Measurements from ENCODE around the gene L3MBTL2. TPM values are rescaled to one million over a fixed set of nuclear protein-coding genes. Genes with fewer than 3 reads are reported as not detected.
"Not testable (repeated sequence)": the region's sequence is repeated elsewhere in the genome, so short reads cannot be mapped to it uniquely, and the experiment has no call there.

The L3MBTL2 gene
- total and polyA plus RNA-seq, 2 experiments from 2014 or later = 12.1 to 20.1 TPM

DNA sequence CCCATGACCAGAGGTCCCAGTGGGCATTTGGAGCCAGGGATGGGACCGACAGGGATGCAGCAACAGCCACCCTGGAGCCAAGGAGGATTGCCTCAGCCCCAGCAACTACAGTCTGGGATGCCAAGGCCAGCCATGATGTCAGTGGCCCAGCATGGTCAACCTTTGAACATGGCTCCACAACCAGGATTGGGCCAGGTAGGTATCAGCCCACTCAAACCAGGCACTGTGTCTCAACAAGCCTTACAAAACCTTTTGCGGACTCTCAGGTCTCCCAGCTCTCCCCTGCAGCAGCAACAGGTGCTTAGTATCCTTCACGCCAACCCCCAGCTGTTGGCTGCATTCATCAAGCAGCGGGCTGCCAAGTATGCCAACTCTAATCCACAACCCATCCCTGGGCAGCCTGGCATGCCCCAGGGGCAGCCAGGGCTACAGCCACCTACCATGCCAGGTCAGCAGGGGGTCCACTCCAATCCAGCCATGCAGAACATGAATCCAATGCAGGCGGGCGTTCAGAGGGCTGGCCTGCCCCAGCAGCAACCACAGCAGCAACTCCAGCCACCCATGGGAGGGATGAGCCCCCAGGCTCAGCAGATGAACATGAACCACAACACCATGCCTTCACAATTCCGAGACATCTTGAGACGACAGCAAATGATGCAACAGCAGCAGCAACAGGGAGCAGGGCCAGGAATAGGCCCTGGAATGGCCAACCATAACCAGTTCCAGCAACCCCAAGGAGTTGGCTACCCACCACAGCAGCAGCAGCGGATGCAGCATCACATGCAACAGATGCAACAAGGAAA is 27.3 kb upstream of the L3MBTL2 start:
- no peak overlapping the region for H3K4me2 ChIP-seq
- WGBS (ENCODE audit: low lambda C conversion rate, missing lambda C conversion rate) = 95% methylated on average over 9 of the region's 9 CpGs
- peaks cover 7% of the 10 kb centered on the region for H3K36me3 ChIP-seq (replicated peaks; ENCODE audit: insufficient read depth, low read depth)
- no peaks in the 10 kb centered on the region for H3K4me1 ChIP-seq (ENCODE audit: insufficient read depth)
- no peaks in the 10 kb centered on the region for H3K27me3 ChIP-seq
- H3K79me2 ChIP-seq = peaks cover 8% of the 10 kb centered on the region
- H3K9me3 ChIP-seq (ENCODE audit: low read depth) = no peaks in the 10 kb centered on the region
- TF ChIP-seq EZH2phosphoT487 (IDR thresholded peaks at IDR 0.05; ENCODE audit: low read depth, severe bottlenecking, unreplicated experiment) (no peak), EZH2 (IDR thresholded peaks at IDR 0.05; ENCODE audit: borderline replicate concordance) (no peak)
- TF ChIP-seq, protein P1, sequence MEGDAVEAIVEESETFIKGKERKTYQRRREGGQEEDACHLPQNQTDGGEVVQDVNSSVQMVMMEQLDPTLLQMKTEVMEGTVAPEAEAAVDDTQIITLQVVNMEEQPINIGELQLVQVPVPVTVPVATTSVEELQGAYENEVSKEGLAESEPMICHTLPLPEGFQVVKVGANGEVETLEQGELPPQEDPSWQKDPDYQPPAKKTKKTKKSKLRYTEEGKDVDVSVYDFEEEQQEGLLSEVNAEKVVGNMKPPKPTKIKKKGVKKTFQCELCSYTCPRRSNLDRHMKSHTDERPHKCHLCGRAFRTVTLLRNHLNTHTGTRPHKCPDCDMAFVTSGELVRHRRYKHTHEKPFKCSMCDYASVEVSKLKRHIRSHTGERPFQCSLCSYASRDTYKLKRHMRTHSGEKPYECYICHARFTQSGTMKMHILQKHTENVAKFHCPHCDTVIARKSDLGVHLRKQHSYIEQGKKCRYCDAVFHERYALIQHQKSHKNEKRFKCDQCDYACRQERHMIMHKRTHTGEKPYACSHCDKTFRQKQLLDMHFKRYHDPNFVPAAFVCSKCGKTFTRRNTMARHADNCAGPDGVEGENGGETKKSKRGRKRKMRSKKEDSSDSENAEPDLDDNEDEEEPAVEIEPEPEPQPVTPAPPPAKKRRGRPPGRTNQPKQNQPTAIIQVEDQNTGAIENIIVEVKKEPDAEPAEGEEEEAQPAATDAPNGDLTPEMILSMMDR (IDR thresholded peaks at IDR 0.05; ENCODE audit: poor library complexity) = no peak
- no peak overlapping the region for H3K27ac ChIP-seq
- H3K9me2 ChIP-seq (replicated peaks; ENCODE audit: insufficient read depth) = no peaks in the 10 kb centered on the region
- H3K4me3 ChIP-seq = no peak overlapping the region
- H2AFZ ChIP-seq = no peak overlapping the region
- no peak for DNase-seq (ENCODE audit: low spot score)
- H4K20me1 ChIP-seq (ENCODE audit: insufficient read depth, poor library complexity, severe bottlenecking) = no peaks in the 10 kb centered on the region

DNA sequence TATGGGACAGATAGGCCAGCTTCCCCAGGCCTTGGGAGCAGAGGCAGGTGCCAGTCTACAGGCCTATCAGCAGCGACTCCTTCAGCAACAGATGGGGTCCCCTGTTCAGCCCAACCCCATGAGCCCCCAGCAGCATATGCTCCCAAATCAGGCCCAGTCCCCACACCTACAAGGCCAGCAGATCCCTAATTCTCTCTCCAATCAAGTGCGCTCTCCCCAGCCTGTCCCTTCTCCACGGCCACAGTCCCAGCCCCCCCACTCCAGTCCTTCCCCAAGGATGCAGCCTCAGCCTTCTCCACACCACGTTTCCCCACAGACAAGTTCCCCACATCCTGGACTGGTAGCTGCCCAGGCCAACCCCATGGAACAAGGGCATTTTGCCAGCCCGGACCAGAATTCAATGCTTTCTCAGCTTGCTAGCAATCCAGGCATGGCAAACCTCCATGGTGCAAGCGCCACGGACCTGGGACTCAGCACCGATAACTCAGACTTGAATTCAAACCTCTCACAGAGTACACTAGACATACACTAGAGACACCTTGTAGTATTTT is 26.6 kb upstream of the L3MBTL2 start:
- Histone ChIP-seq H3K9me3 (ENCODE audit: low read depth) (no peaks in the 10 kb centered on the region), H3K9me2 (replicated peaks; ENCODE audit: insufficient read depth) (no peaks in the 10 kb centered on the region), H3K27me3 (no peaks in the 10 kb centered on the region), H3K36me3 (replicated peaks; ENCODE audit: insufficient read depth, low read depth) (peaks cover 4% of the 10 kb centered on the region), H3K4me3 (no peak overlapping the region), H3K4me2 (no peak overlapping the region), H2AFZ (no peak overlapping the region), H3K4me1 (ENCODE audit: insufficient read depth) (no peaks in the 10 kb centered on the region), H3K27ac (no peak overlapping the region), H4K20me1 (ENCODE audit: insufficient read depth, poor library complexity, severe bottlenecking) (no peaks in the 10 kb centered on the region), H3K79me2 (peaks cover 8% of the 10 kb centered on the region)
- WGBS (ENCODE audit: low lambda C conversion rate, missing lambda C conversion rate) = 96% methylated on average over 8 of the region's 8 CpGs
- TF ChIP-seq EZH2phosphoT487 (IDR thresholded peaks at IDR 0.05; ENCODE audit: low read depth, severe bottlenecking, unreplicated experiment) (no peak), EZH2 (IDR thresholded peaks at IDR 0.05; ENCODE audit: borderline replicate concordance) (no peak)
- TF ChIP-seq, protein P1 (IDR thresholded peaks at IDR 0.05; ENCODE audit: poor library complexity) = no peak
- no peak for DNase-seq (ENCODE audit: low spot score)

DNA sequence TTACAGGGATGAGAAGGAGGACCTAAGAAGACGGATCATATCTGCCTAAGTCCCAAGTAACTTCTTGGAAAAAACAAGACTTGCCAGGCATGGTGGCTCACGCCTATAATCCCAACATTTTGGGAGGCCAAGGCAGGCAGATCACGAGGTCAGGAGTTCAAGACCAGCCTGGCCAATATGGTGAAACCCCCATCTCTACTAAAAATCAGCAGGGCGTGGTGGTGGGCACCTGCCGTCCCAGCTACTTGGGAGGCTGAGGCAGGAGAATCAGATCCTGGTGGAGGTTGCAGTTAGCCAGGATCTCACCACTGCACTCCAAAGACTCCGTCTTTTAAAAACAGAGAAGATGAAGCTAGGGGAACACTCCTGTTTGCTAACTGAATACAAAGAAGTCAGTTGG is 24.8 kb upstream of the L3MBTL2 start:
- not testable (repeated sequence) for H3K4me3 ChIP-seq; H3K36me3 ChIP-seq (replicated peaks; ENCODE audit: insufficient read depth, low read depth); H3K9me2 ChIP-seq (replicated peaks; ENCODE audit: insufficient read depth); H3K79me2 ChIP-seq; DNase-seq (ENCODE audit: low spot score); H3K9me3 ChIP-seq (ENCODE audit: low read depth); H3K4me2 ChIP-seq; H3K27ac ChIP-seq; H3K4me1 ChIP-seq (ENCODE audit: insufficient read depth); H4K20me1 ChIP-seq (ENCODE audit: insufficient read depth, poor library complexity, severe bottlenecking); H3K27me3 ChIP-seq; H2AFZ ChIP-seq
- 96% methylated on average over 6 of the region's 6 CpGs for WGBS (ENCODE audit: low lambda C conversion rate, missing lambda C conversion rate)

DNA sequence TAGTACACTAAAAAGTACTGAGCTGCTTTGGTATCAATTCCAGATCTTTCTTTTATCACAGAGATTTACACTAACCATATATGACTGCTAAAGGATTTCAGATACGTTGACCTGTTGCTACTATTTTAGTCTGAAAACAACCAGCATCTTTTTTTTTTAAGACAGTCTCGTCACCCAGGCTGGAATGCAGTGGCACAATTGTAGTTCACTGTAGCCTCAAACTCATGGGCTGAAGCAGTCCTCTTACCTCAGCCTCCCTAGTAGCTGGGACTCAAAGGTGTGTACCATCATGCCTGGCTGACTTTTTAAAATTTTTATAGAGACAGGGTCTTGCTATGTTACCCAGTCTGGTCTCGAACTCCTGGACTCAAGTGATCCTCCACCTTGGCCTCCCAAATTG is 24.2 kb upstream of the L3MBTL2 start:
- Histone ChIP-seq H3K27ac (no peak overlapping the region), H2AFZ (no peak overlapping the region), H3K4me3 (no peak overlapping the region), H4K20me1 (ENCODE audit: insufficient read depth, poor library complexity, severe bottlenecking) (no peaks in the 10 kb centered on the region), H3K4me1 (ENCODE audit: insufficient read depth) (no peaks in the 10 kb centered on the region), H3K9me3 (ENCODE audit: low read depth) (no peaks in the 10 kb centered on the region), H3K9me2 (replicated peaks; ENCODE audit: insufficient read depth) (no peaks in the 10 kb centered on the region), H3K36me3 (replicated peaks; ENCODE audit: insufficient read depth, low read depth) (no peaks in the 10 kb centered on the region), H3K79me2 (no peaks in the 10 kb centered on the region), H3K4me2 (no peak overlapping the region), H3K27me3 (no peaks in the 10 kb centered on the region)
- DNase-seq (ENCODE audit: low spot score) = no peak
- WGBS (ENCODE audit: low lambda C conversion rate, missing lambda C conversion rate) = 93% methylated on average over 3 of the region's 3 CpGs
- TF ChIP-seq EZH2phosphoT487 (IDR thresholded peaks at IDR 0.05; ENCODE audit: low read depth, severe bottlenecking, unreplicated experiment) (no peak), EZH2 (IDR thresholded peaks at IDR 0.05; ENCODE audit: borderline replicate concordance) (no peak)
- TF ChIP-seq, protein P1 (IDR thresholded peaks at IDR 0.05; ENCODE audit: poor library complexity) = no peak
